HepG2 (cell line): Measurements from ENCODE around the gene DLG5. TPM values are rescaled to one million over a fixed set of nuclear protein-coding genes. Genes with fewer than 3 reads are reported as not detected.

Experiments used
- ATAC-seq: fragments of 200-7000 bp; cut with Tn5 transposase; 3 replicates; pipeline ENCODE4 v1.9.1; 2020; ENCODE audit warnings: mild to moderate bottlenecking, moderate library complexity
- BruUV-seq: library from RNA; stranded (reverse); fragments of 400-500 nt; replicated peaks from 2 replicates; lab custom pipeline; 2021; lab: Mats Ljungman, UMichigan
- CTCF ChIA-PET: fragments of 300-600 bp; formaldehyde crosslinking; extraction: SDS; loops from one replicate; lab custom pipeline; 2021; ENCODE audit warnings: low total read pairs, inconsistent platforms, low intra/inter-chr PET ratio; lab: Yijun Ruan, JAX
- POLR2A ChIA-PET: fragments of 350-600 bp; sonication (Branson Sonifier 250); formaldehyde crosslinking; loops from one replicate; lab custom pipeline; 2020; ENCODE audit warnings: antibody characterized with exemption, inconsistent platforms; lab: Yijun Ruan, JAX
- DNase-seq: peaks from one replicate; pipeline ENCODE4 v3.0.0-alpha.2; 2015; ENCODE audit warnings: low spot score
- FAIRE-seq: peaks from 3 replicates; lab custom pipeline; 2011; peaks lifted over from hg19 to GRCh38; lab: Jason Lieb, UNC
- H2AFZ ChIP-seq: one replicate; pipeline ENCODE4 v1.6.1; 2011; ENCODE audit warnings: low read length, inconsistent platforms
- H3K27ac ChIP-seq: fragments of 300-600 bp; 3 replicates; pipeline ENCODE4 v1.8.0; 2011; ENCODE audit warnings: mixed run types, mild to moderate bottlenecking, mixed read lengths, low read length, inconsistent platforms; ENCODE audit not compliant: insufficient read depth; ENCODE audit errors: extremely low read length
- H3K27me3 ChIP-seq, 2 experiments: fragments of 200-600 bp in 1 of 2; 2 replicates in 1 of 2; 3 replicates in 1 of 2; pipeline versions ENCODE4 v1.6.0 to v1.8.0; 2011; ENCODE audit warnings: low read length in 2 of 2, mild to moderate bottlenecking in 2 of 2, moderate library complexity in 2 of 2, inconsistent platforms in 1 of 2; ENCODE audit not compliant: insufficient read depth in 2 of 2, control insufficient read depth in 1 of 2
- H3K36me3 ChIP-seq, 2 experiments: fragments of 200-600 bp in 1 of 2; replicated peaks in 1 of 2; 2 replicates in 1 of 2; 3 replicates in 1 of 2; pipeline versions ENCODE4 v1.5.1 to v1.8.0; 2011; ENCODE audit warnings: low read length in 2 of 2, inconsistent platforms in 1 of 2; ENCODE audit not compliant: insufficient read depth in 2 of 2, control insufficient read depth in 1 of 2
- H3K4me1 ChIP-seq: 2 replicates; pipeline ENCODE4 v1.5.1; 2012; ENCODE audit warnings: low read length, inconsistent platforms; ENCODE audit not compliant: insufficient read depth
- H3K4me2 ChIP-seq: 2 replicates; pipeline ENCODE4 v1.6.0; 2011; ENCODE audit warnings: low read depth, low read length, inconsistent platforms
- H3K4me3 ChIP-seq, 3 experiments: fragments of 200-600 bp in 1 of 3; sonication (generic), shearing (Covaris generic) in 1 of 3; replicated peaks in 1 of 3; 2 replicates each; pipeline ENCODE4 v1.5.1; 2011 to 2016; ENCODE audit warnings: low read length in 3 of 3, inconsistent platforms in 2 of 3, low read depth in 2 of 3, mild to moderate bottlenecking in 2 of 3, control low read depth in 1 of 3, mixed read lengths in 1 of 3; ENCODE audit not compliant: insufficient read depth in 1 of 3
- H3K79me2 ChIP-seq: one replicate; pipeline ENCODE4 v1.6.1; 2011; ENCODE audit warnings: low read length, inconsistent platforms; ENCODE audit not compliant: insufficient read depth
- H3K9ac ChIP-seq: 2 replicates; pipeline ENCODE4 v1.6.0; 2011; ENCODE audit warnings: mild to moderate bottlenecking, low read depth, low read length, inconsistent platforms; ENCODE audit not compliant: insufficient read depth
- H3K9me3 ChIP-seq: 2 replicates; pipeline ENCODE4 v1.5.1; 2012; ENCODE audit warnings: mild to moderate bottlenecking, low read length
- H4K20me1 ChIP-seq: 2 replicates; pipeline ENCODE4 v1.6.0; 2011; ENCODE audit warnings: inconsistent platforms, mild to moderate bottlenecking, low read length, moderate library complexity; ENCODE audit not compliant: insufficient read depth
- ATAD3A ChIP-seq: sonication (generic); formaldehyde crosslinking; IDR thresholded peaks from 2 replicates; pipeline ENCODE4 v1.4.0; 2020; ENCODE audit warnings: missing genetic modification reagents
- HES4 ChIP-seq: sonication (generic); formaldehyde crosslinking; IDR thresholded peaks from 2 replicates; pipeline ENCODE4 v1.9.0; 2021; ENCODE audit warnings: mild to moderate bottlenecking, missing genetic modification reagents, borderline replicate concordance
- HOMEZ ChIP-seq: IDR thresholded peaks from 2 replicates; pipeline ENCODE4 v1.6.1; 2016; ENCODE audit warnings: low read depth
- KDM4B ChIP-seq: sonication (generic); formaldehyde crosslinking; IDR thresholded peaks from 2 replicates; pipeline ENCODE4 v1.4.0; 2020; ENCODE audit warnings: missing genetic modification reagents
- SNAPC2 ChIP-seq: sonication (generic); formaldehyde crosslinking; IDR thresholded peaks from 2 replicates; pipeline ENCODE4 v1.8.1; 2022; ENCODE audit warnings: mild to moderate bottlenecking, missing genetic modification reagents
- TAF15 ChIP-seq: fragments of 200-400 bp; formaldehyde crosslinking; IDR thresholded peaks from one replicate; pipeline ENCODE4 v1.6.1; 2018; ENCODE audit warnings: mild to moderate bottlenecking, low read depth, low read length; ENCODE audit not compliant: poor library complexity, severe bottlenecking
- ZBTB7A ChIP-seq: sonication (generic); formaldehyde crosslinking; IDR thresholded peaks from 2 replicates; pipeline ENCODE4 v1.8.0; 2022; ENCODE audit warnings: mild to moderate bottlenecking, missing genetic modification reagents
- ZFY ChIP-seq: sonication (generic); formaldehyde crosslinking; IDR thresholded peaks from 2 replicates; pipeline ENCODE4 v1.4.0; 2020; ENCODE audit warnings: missing genetic modification reagents
- ZNF639 ChIP-seq: conservative IDR thresholded peaks from 2 replicates; pipeline ENCODE4 v1.6.1; 2018; ENCODE audit warnings: missing genetic modification reagents
- ZNF644 ChIP-seq: IDR thresholded peaks from 2 replicates; pipeline ENCODE4 v1.6.1; 2016; ENCODE audit warnings: low read depth
- ZNF678 ChIP-seq: sonication (generic); formaldehyde crosslinking; IDR thresholded peaks from 2 replicates; pipeline ENCODE4 v1.4.0; 2020; ENCODE audit warnings: mild to moderate bottlenecking, missing genetic modification reagents
- ZNF788 ChIP-seq: sonication (generic); formaldehyde crosslinking; IDR thresholded peaks from 2 replicates; pipeline ENCODE4 v1.5.0; 2020; ENCODE audit warnings: mild to moderate bottlenecking, missing genetic modification reagents, borderline replicate concordance
- ZNF883 ChIP-seq: sonication (generic); formaldehyde crosslinking; IDR thresholded peaks from 2 replicates; pipeline ENCODE4 v1.5.1; 2020; ENCODE audit warnings: mild to moderate bottlenecking, missing genetic modification reagents; ENCODE audit errors: not compliant biosample characterization
- WGBS: methylation state at CpG from one replicate; pipeline ENCODE4 v1.1.6; 2017; ENCODE audit warnings: low lambda C conversion rate; 5-methylcytosine and 5-hydroxymethylcytosine counted together
- in situ Hi-C: cut with HindIII; loops from 2 replicates; pipeline ENCODE4 v1.10.0; 2017; ENCODE audit warnings: low pct_unique_long_range_greater_than_20kb; ENCODE audit not compliant: extremely low pct_ligation_motif_present
- intact Hi-C: fragments of 100-400 bp; cut with micrococcal nuclease; formaldehyde crosslinking; loops from one replicate; pipeline ENCODE4 v1.10.0; 2022; ENCODE audit not compliant: unreplicated experiment
- polyA plus RNA-seq, 8 experiments: library from polyadenylated mRNA; depleted of rRNA in 3 of 8; stranded (reverse) in 7 of 8; unstranded in 1 of 8; fragments of >200 nt; fragmentation: Illumina TruSeq in 4 of 8; extraction: Trizol in 4 of 8; gene quantifications; 2 replicates each; pipeline versions ENCODE4 v1.2.1 to v1.2.3, GENCODE V29; 2011 to 2016; ENCODE audit warnings: low read depth in 4 of 8, missing spikeins in 1 of 8, mixed read lengths in 1 of 8; ENCODE audit not compliant: insufficient read depth in 1 of 8
- total RNA-seq, 5 experiments: library from RNA; depleted of rRNA; stranded (reverse); fragments of >200 nt; fragmentation: Illumina TruSeq; extraction: Trizol; gene quantifications; 2 replicates each; pipeline ENCODE4 v1.2.3, GENCODE V29; 2016; ENCODE audit warnings: low read depth in 1 of 5
- TF ChIP-seq, protein P1 (sequence below): sonication (generic); formaldehyde crosslinking; IDR thresholded peaks from 2 replicates; pipeline ENCODE4 v1.9.0; 2021; ENCODE audit warnings: missing genetic modification reagents, borderline replicate concordance
- TF ChIP-seq, protein P2 (sequence below): sonication (generic); formaldehyde crosslinking; IDR thresholded peaks from 2 replicates; pipeline ENCODE4 v1.9.0; 2022; ENCODE audit warnings: missing genetic modification reagents, mild to moderate bottlenecking, borderline replicate concordance

Gene DLG5
- total and polyA plus RNA-seq, 2 of the 13 experiments (the other 11 are each of a cell fraction or from before 2014, with no cell fraction given), result 15.5 to 18.2 TPM

DNA sequence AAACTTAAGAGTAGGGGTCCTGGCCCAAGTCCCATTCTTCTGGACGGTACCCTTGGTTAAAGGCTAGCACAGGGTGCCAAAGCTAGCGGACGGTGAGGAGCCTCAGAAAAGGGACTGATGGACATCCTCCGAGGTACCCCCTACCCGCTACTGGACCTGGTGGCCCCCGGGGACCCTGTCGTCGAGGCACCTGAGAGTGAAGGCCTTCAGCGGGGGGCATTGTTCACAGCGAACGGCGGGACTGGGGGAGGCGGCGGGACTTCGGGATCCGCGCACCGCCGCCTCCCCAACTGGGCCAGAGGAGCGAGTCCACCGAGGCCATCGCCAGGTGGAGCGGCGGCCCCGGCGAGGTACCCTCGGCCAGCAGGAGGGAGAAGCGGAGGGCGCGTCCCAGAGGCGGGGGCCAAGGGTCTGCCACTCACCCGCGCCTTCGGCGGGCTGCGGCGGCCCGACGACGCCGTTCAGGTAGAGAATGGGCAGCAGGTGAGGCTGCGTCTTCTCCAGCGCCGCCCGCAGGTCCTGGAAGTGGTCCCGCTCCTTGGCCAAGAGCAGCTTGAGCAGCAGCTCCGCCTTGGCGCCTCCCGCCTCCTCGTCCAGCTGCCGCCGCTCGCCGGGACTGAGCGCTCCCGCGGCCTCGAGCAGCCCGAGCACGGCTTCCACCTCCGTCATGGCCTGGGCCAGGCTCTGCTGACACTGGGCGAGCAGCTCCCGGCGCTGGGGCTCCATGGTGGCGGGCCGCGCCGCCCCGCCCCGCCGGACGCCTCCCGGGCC, 575 bp downstream of the DLG5 start:
- POLR2A ChIA-PET, result interaction anchor here (0.7 to 3.2 kb wide), 6 partner anchors 14 to 63 kb away, joined by 3 to 14 read pairs (median 8); no protein-coding TSS in a partner anchor
- Histone ChIP-seq H3K4me2 (peak overlapping the region; percentile 87), H3K9me3 (no peaks in the 10 kb centered on the region), H3K4me1 (peaks cover 61% of the 10 kb centered on the region), H3K27me3 (no peaks in the 10 kb centered on the region), H2AFZ (no peak overlapping the region), H3K4me3 (peak overlapping the region; percentile 73 to 92 (median 89)), H3K27ac (peak overlapping the region; percentile 57), H3K36me3 (no peaks in the 10 kb centered on the region; a peak in 1 of 5 replicates), H4K20me1 (peaks cover 4% of the 10 kb centered on the region), H3K79me2 (peaks cover 51% of the 10 kb centered on the region), H3K9ac (peak overlapping the region; percentile 76)
- CTCF ChIA-PET, result interaction anchor here (1.8 kb wide), 1 partner anchor 79 kb away, joined by 5 read pairs; no protein-coding TSS in a partner anchor
- DNase-seq (no peak), ATAC-seq (peak; percentile 76), FAIRE-seq (no peak)
- in situ Hi-C loops, result no loop called here
- no TSS peak for BruUV-seq
- WGBS, result 13% methylated on average over 3 of the region's 73 CpGs
- intact Hi-C loops, result loop anchor here (5.0 kb wide), 2 partner anchors 46 to 79 kb away; no protein-coding TSS in a partner anchor
- TF ChIP-seq, protein P1, sequence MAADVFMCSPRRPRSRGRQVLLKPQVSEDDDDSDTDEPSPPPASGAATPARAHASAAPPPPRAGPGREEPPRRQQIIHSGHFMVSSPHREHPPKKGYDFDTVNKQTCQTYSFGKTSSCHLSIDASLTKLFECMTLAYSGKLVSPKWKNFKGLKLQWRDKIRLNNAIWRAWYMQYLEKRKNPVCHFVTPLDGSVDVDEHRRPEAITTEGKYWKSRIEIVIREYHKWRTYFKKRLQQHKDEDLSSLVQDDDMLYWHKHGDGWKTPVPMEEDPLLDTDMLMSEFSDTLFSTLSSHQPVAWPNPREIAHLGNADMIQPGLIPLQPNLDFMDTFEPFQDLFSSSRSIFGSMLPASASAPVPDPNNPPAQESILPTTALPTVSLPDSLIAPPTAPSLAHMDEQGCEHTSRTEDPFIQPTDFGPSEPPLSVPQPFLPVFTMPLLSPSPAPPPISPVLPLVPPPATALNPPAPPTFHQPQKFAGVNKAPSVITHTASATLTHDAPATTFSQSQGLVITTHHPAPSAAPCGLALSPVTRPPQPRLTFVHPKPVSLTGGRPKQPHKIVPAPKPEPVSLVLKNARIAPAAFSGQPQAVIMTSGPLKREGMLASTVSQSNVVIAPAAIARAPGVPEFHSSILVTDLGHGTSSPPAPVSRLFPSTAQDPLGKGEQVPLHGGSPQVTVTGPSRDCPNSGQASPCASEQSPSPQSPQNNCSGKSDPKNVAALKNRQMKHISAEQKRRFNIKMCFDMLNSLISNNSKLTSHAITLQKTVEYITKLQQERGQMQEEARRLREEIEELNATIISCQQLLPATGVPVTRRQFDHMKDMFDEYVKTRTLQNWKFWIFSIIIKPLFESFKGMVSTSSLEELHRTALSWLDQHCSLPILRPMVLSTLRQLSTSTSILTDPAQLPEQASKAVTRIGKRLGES (CRISPR knock-in tag), result no peak
- TF ChIP-seq ZFY (CRISPR knock-in tag) (peak; percentile 71; the same call in 1 of the 2 replicates), HOMEZ (CRISPR knock-in tag) (no peak), ZBTB7A (CRISPR knock-in tag) (0 out of 2 replicates have a peak, but pooled peaks have one; percentile 41), ZNF644 (CRISPR knock-in tag) (no peak), ATAD3A (CRISPR knock-in tag) (no peak), ZNF678 (CRISPR knock-in tag) (0 out of 2 replicates have a peak, but pooled peaks have one; percentile 32), TAF15 (no peak), ZNF788 (no peak), ZNF639 (CRISPR knock-in tag) (no peak), HES4 (CRISPR knock-in tag) (peak; percentile 84), SNAPC2 (no peak), KDM4B (no peak), ZNF883 (CRISPR knock-in tag) (no peak)
- TF ChIP-seq, protein P2, sequence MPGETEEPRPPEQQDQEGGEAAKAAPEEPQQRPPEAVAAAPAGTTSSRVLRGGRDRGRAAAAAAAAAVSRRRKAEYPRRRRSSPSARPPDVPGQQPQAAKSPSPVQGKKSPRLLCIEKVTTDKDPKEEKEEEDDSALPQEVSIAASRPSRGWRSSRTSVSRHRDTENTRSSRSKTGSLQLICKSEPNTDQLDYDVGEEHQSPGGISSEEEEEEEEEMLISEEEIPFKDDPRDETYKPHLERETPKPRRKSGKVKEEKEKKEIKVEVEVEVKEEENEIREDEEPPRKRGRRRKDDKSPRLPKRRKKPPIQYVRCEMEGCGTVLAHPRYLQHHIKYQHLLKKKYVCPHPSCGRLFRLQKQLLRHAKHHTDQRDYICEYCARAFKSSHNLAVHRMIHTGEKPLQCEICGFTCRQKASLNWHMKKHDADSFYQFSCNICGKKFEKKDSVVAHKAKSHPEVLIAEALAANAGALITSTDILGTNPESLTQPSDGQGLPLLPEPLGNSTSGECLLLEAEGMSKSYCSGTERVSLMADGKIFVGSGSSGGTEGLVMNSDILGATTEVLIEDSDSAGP, result peak; percentile 68; the same call in 1 of the 2 replicates
